HepG2 (cell line): ENCODE measurements around the gene TMEM129. TPM values are rescaled to one million over a fixed set of nuclear protein-coding genes. Genes with fewer than 3 reads are reported as not detected.

Experiments used
- ADNP ChIP-seq: sonication (generic); formaldehyde crosslinking; IDR thresholded peaks from 2 replicates; pipeline ENCODE4 v1.4.0; 2020; ENCODE audit warnings: missing genetic modification reagents
- AHR ChIP-seq: IDR thresholded peaks from 2 replicates; pipeline ENCODE4 v1.6.1; 2018; ENCODE audit warnings: missing genetic modification reagents, missing compliant biosample characterization
- ARNT2 ChIP-seq: sonication (generic); formaldehyde crosslinking; IDR thresholded peaks from 2 replicates; pipeline ENCODE4 v1.8.0; 2022; ENCODE audit warnings: mild to moderate bottlenecking, low read depth, missing genetic modification reagents, moderate library complexity
- MAZ ChIP-seq, 2 experiments: sonication (generic) in 1 of 2; formaldehyde crosslinking in 1 of 2; IDR thresholded peaks; 2 replicates each; pipeline versions ENCODE4 v1.5.0 to v1.6.1; 2012 to 2020; ENCODE audit warnings: low read depth in 2 of 2, mild to moderate bottlenecking in 2 of 2, borderline replicate concordance in 1 of 2, improper control_type of control experiment in 1 of 2, low read length in 1 of 2, missing genetic modification reagents in 1 of 2, moderate library complexity in 1 of 2
- PAWR ChIP-seq: sonication (generic); formaldehyde crosslinking; IDR thresholded peaks from 2 replicates; pipeline ENCODE4 v1.4.0; 2020; ENCODE audit warnings: missing genetic modification reagents, mild to moderate bottlenecking, borderline replicate concordance
- PCBP1 ChIP-seq: fragments of 200-400 bp; formaldehyde crosslinking; IDR thresholded peaks from 2 replicates; pipeline ENCODE4 v1.6.1; 2017; ENCODE audit warnings: mild to moderate bottlenecking, low read depth, low read length, borderline replicate concordance
- PHF8 ChIP-seq: sonication (generic); formaldehyde crosslinking; IDR thresholded peaks from 2 replicates; pipeline ENCODE4 v1.5.0; 2020; ENCODE audit warnings: missing genetic modification reagents
- PRPF4 ChIP-seq: fragments of 200-400 bp; formaldehyde crosslinking; IDR thresholded peaks from 2 replicates; pipeline ENCODE4 v1.6.1; 2016; ENCODE audit warnings: low read length, low read depth; ENCODE audit not compliant: poor library complexity, severe bottlenecking
- RFX5 ChIP-seq: IDR thresholded peaks from 2 replicates; pipeline ENCODE4 v1.6.1; 2011; ENCODE audit warnings: low read depth, low read length, improper control_type of control experiment
- RNF2 ChIP-seq: fragments of 450-650 bp; conservative IDR thresholded peaks from 2 replicates; pipeline ENCODE4 v1.6.1; 2016; ENCODE audit warnings: low read depth
- THAP11 ChIP-seq: IDR thresholded peaks from 2 replicates; pipeline ENCODE4 v1.6.1; 2016; ENCODE audit warnings: missing biosample characterization, missing genetic modification reagents
- ZKSCAN8 ChIP-seq: IDR thresholded peaks from 2 replicates; pipeline ENCODE4 v1.6.1; 2016; ENCODE audit warnings: borderline replicate concordance, missing genetic modification reagents, missing compliant biosample characterization
- ZNF331 ChIP-seq: sonication (generic); formaldehyde crosslinking; IDR thresholded peaks from 2 replicates; pipeline ENCODE4 v1.4.0; 2020; ENCODE audit warnings: missing genetic modification reagents
- ZNF337 ChIP-seq: sonication (generic); formaldehyde crosslinking; IDR thresholded peaks from 2 replicates; pipeline ENCODE4 v1.5.1; 2020; ENCODE audit warnings: missing genetic modification reagents, low read depth, mild to moderate bottlenecking, borderline replicate concordance
- ZNF367 ChIP-seq: sonication (generic); formaldehyde crosslinking; IDR thresholded peaks from 2 replicates; pipeline ENCODE4 v1.4.0; 2020; ENCODE audit warnings: missing genetic modification reagents, borderline replicate concordance
- ZNF460 ChIP-seq: sonication (generic); formaldehyde crosslinking; IDR thresholded peaks from 2 replicates; pipeline ENCODE4 v1.5.1; 2020; ENCODE audit warnings: missing genetic modification reagents, mild to moderate bottlenecking, borderline replicate concordance
- ZNF569 ChIP-seq: sonication (generic); formaldehyde crosslinking; IDR thresholded peaks from 2 replicates; pipeline ENCODE4 v1.5.0; 2020; ENCODE audit warnings: mild to moderate bottlenecking, missing genetic modification reagents, moderate library complexity, borderline replicate concordance
- ZNF678 ChIP-seq: sonication (generic); formaldehyde crosslinking; IDR thresholded peaks from 2 replicates; pipeline ENCODE4 v1.4.0; 2020; ENCODE audit warnings: mild to moderate bottlenecking, missing genetic modification reagents
- ZNF816 ChIP-seq: sonication (generic); formaldehyde crosslinking; IDR thresholded peaks from 2 replicates; pipeline ENCODE4 v1.8.0; 2022; ENCODE audit warnings: missing genetic modification reagents, mild to moderate bottlenecking, borderline replicate concordance
- ZNF883 ChIP-seq: sonication (generic); formaldehyde crosslinking; IDR thresholded peaks from 2 replicates; pipeline ENCODE4 v1.5.1; 2020; ENCODE audit warnings: mild to moderate bottlenecking, missing genetic modification reagents; ENCODE audit errors: not compliant biosample characterization
- polyA plus RNA-seq, 8 experiments: library from polyadenylated mRNA; depleted of rRNA in 3 of 8; stranded (reverse) in 7 of 8; unstranded in 1 of 8; fragments of >200 nt; fragmentation: Illumina TruSeq in 4 of 8; extraction: Trizol in 4 of 8; gene quantifications; 2 replicates each; pipeline versions ENCODE4 v1.2.1 to v1.2.3, GENCODE V29; 2011 to 2016; ENCODE audit warnings: low read depth in 4 of 8, missing spikeins in 1 of 8, mixed read lengths in 1 of 8; ENCODE audit not compliant: insufficient read depth in 1 of 8
- total RNA-seq, 5 experiments: library from RNA; depleted of rRNA; stranded (reverse); fragments of >200 nt; fragmentation: Illumina TruSeq; extraction: Trizol; gene quantifications; 2 replicates each; pipeline ENCODE4 v1.2.3, GENCODE V29; 2016; ENCODE audit warnings: low read depth in 1 of 5
- TF ChIP-seq, protein P1 (sequence below): sonication (generic); formaldehyde crosslinking; IDR thresholded peaks from 2 replicates; pipeline ENCODE4 v1.4.0; 2020; ENCODE audit warnings: missing genetic modification reagents, mild to moderate bottlenecking, borderline replicate concordance
- TF ChIP-seq, protein P2 (sequence below): fragments of 450-650 bp; IDR thresholded peaks from 2 replicates; pipeline ENCODE4 v1.6.1; 2016
- TF ChIP-seq, protein P3 (sequence below): sonication (generic); formaldehyde crosslinking; IDR thresholded peaks from 2 replicates; pipeline ENCODE4 v1.8.0; 2022; ENCODE audit warnings: missing genetic modification reagents, mild to moderate bottlenecking, moderate library complexity, borderline replicate concordance

TMEM129 gene
- total and polyA plus RNA-seq, 2 of the 13 experiments (the other 11 are each of a cell fraction or from before 2014, with no cell fraction given), result 19.0 to 25.8 TPM

DNA sequence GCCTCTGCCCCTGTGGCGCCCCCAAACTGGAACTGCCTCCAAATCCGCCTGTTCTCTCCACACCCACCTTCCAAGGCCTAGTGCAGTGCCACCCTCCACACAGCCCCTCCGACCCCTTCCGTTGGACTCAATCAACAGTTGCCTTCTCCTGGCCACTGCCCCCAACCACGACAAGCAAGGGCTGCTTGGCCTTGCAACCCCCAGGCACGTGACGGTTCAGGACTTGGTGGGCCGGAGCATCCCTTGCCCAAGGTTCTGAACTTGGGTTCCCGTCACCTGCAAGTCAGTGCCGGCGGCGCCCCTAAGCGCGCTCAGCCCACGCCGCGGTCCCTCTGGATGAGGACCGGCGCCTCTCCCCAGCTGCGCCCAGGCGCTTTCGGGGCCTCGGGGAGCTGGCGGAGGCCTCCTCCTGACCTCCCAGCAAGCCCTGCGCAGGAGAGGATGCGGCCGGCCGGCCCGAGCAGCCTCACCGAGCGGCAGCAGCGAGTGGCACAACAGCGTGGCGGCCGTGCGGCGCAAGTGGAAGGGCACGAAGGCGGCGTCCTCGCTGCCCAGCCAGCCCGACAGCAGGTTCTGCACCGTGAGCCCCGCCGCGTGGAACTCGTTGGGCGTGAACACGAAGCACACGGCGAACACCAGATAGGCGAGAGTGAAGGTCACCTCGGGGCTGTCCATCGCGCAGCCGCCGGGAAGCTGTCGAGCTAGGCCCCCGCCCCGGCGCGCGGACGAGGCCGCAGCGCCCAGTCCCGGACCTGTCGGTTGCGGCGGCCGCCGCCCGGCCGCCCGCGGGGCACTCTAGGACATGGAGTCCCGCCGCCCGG, 750 bp downstream of the TMEM129 start (continued):
- TF ChIP-seq, protein P1, sequence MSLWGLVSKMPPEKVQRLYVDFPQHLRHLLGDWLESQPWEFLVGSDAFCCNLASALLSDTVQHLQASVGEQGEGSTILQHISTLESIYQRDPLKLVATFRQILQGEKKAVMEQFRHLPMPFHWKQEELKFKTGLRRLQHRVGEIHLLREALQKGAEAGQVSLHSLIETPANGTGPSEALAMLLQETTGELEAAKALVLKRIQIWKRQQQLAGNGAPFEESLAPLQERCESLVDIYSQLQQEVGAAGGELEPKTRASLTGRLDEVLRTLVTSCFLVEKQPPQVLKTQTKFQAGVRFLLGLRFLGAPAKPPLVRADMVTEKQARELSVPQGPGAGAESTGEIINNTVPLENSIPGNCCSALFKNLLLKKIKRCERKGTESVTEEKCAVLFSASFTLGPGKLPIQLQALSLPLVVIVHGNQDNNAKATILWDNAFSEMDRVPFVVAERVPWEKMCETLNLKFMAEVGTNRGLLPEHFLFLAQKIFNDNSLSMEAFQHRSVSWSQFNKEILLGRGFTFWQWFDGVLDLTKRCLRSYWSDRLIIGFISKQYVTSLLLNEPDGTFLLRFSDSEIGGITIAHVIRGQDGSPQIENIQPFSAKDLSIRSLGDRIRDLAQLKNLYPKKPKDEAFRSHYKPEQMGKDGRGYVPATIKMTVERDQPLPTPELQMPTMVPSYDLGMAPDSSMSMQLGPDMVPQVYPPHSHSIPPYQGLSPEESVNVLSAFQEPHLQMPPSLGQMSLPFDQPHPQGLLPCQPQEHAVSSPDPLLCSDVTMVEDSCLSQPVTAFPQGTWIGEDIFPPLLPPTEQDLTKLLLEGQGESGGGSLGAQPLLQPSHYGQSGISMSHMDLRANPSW, result no peak
- peak; percentile 62 for TF ChIP-seq ZNF883 (CRISPR knock-in tag)
- no peak for TF ChIP-seq ZNF816 (CRISPR knock-in tag)
- no peak for TF ChIP-seq ZKSCAN8 (CRISPR knock-in tag)
- no peak for TF ChIP-seq RNF2
- TF ChIP-seq ZNF367 (CRISPR knock-in tag), result 0 out of 2 replicates have a peak, but pooled peaks have one; percentile 80
- TF ChIP-seq ZNF337 (CRISPR knock-in tag), result no peak
- no peak for TF ChIP-seq ZNF569 (CRISPR knock-in tag)
- no peak for TF ChIP-seq PRPF4
- no peak for TF ChIP-seq RFX5
- TF ChIP-seq, protein P2, sequence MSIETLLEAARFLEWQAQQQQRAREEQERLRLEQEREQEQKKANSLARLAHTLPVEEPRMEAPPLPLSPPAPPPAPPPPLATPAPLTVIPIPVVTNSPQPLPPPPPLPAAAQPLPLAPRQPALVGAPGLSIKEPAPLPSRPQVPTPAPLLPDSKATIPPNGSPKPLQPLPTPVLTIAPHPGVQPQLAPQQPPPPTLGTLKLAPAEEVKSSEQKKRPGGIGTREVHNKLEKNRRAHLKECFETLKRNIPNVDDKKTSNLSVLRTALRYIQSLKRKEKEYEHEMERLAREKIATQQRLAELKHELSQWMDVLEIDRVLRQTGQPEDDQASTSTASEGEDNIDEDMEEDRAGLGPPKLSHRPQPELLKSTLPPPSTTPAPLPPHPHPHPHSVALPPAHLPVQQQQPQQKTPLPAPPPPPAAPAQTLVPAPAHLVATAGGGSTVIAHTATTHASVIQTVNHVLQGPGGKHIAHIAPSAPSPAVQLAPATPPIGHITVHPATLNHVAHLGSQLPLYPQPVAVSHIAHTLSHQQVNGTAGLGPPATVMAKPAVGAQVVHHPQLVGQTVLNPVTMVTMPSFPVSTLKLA, result no peak
- TF ChIP-seq, protein P3, sequence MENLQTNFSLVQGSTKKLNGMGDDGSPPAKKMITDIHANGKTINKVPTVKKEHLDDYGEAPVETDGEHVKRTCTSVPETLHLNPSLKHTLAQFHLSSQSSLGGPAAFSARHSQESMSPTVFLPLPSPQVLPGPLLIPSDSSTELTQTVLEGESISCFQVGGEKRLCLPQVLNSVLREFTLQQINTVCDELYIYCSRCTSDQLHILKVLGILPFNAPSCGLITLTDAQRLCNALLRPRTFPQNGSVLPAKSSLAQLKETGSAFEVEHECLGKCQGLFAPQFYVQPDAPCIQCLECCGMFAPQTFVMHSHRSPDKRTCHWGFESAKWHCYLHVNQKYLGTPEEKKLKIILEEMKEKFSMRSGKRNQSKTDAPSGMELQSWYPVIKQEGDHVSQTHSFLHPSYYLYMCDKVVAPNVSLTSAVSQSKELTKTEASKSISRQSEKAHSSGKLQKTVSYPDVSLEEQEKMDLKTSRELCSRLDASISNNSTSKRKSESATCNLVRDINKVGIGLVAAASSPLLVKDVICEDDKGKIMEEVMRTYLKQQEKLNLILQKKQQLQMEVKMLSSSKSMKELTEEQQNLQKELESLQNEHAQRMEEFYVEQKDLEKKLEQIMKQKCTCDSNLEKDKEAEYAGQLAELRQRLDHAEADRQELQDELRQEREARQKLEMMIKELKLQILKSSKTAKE (CRISPR knock-in tag), result no peak; the same call in none of the 2 replicates
- TF ChIP-seq ARNT2 (CRISPR knock-in tag), result peak; percentile 82; the same call in 1 of the 2 replicates
- TF ChIP-seq PCBP1, result no peak
- TF ChIP-seq ZNF331 (CRISPR knock-in tag), result no peak
- no peak for TF ChIP-seq THAP11 (CRISPR knock-in tag)
- peak; percentile 83 for TF ChIP-seq PHF8 (CRISPR knock-in tag)
- no peak for TF ChIP-seq ADNP (CRISPR knock-in tag)
- TF ChIP-seq AHR, result 0 out of 2 replicates have a peak, but pooled peaks have one; percentile 5
- no peak for TF ChIP-seq ZNF460
- TF ChIP-seq MAZ (IDR thresholded peaks at IDR 0.05; ENCODE audit: borderline replicate concordance, low read depth, low read length), result no peak
- 0 out of 2 replicates have a peak, but pooled peaks have one; percentile 43 for TF ChIP-seq MAZ (CRISPR knock-in tag; IDR thresholded peaks at IDR 0.05; ENCODE audit: low read depth)
- no peak for TF ChIP-seq PAWR (CRISPR knock-in tag)
- no peak for TF ChIP-seq ZNF678
